Hindlimb muscle (tissue), 1 donor: ENCODE measurements around the gene MAZ. TPM values are rescaled to one million over a fixed set of nuclear protein-coding genes. Genes with fewer than 3 reads are reported as not detected.
"Not testable (repeated sequence)": the region's sequence is repeated elsewhere in the genome, so short reads cannot be mapped to it uniquely, and the experiment has no call there.

Experiments used
- DNase-seq: peaks from one replicate; pipeline ENCODE4 v3.0.0-alpha.2; 2013
- polyA plus RNA-seq: library from polyadenylated mRNA; unstranded; fragments of 120-200 nt; gene quantifications from one replicate; pipeline ENCODE4 v1.2.1, GENCODE V29; 2013; ENCODE audit not compliant: insufficient read length

Gene MAZ
- polyA plus RNA-seq, 1 donor: 270 TPM

GRCh38 chr16:29825145-29826044, 19.1 kb downstream of the MAZ start:
- no peak for DNase-seq

- DNase-seq: no peak
Measured at GRCh38 chr16:29826342-29826695, 20.0 kb downstream of the MAZ start.

GRCh38 chr16:29830774-29831173, 24.4 kb downstream of the MAZ start:
- DNase-seq: no peak

GRCh38 chr16:29831490-29831889, 25.2 kb downstream of the MAZ start:
- no peak for DNase-seq

GRCh38 chr16:29833219-29833618, 26.9 kb downstream of the MAZ start:
- DNase-seq: not testable (repeated sequence)

- no peak for DNase-seq
Measured at GRCh38 chr16:29834079-29834478, 27.8 kb downstream of the MAZ start.

- DNase-seq: no peak
Measured at GRCh38 chr16:29835926-29836325, 29.6 kb downstream of the MAZ start.

GRCh38 chr16:29836623-29837022, 30.3 kb downstream of the MAZ start:
- DNase-seq: no peak

- DNase-seq: no peak
Measured at GRCh38 chr16:29837841-29838240, 31.5 kb downstream of the MAZ start.

- no peak for DNase-seq
Measured at GRCh38 chr16:29839822-29840221, 33.5 kb downstream of the MAZ start.

GRCh38 chr16:29840240-29840639, 33.9 kb downstream of the MAZ start:
- DNase-seq: no peak

GRCh38 chr16:29841631-29842030, 35.3 kb downstream of the MAZ start:
- no peak for DNase-seq

GRCh38 chr16:29842732-29843346, 36.5 kb downstream of the MAZ start:
- DNase-seq: no peak

- DNase-seq: no peak
Measured at GRCh38 chr16:29843931-29844330, 37.6 kb downstream of the MAZ start.

- no peak for DNase-seq
Measured at GRCh38 chr16:29844575-29845331, 38.4 kb downstream of the MAZ start.

GRCh38 chr16:29845656-29846055, 39.3 kb downstream of the MAZ start:
- no peak for DNase-seq

GRCh38 chr16:29848420-29849297, 42.3 kb downstream of the MAZ start:
- DNase-seq: peak; percentile 57

- no peak for DNase-seq
Measured at GRCh38 chr16:29849505-29849904, 43.2 kb downstream of the MAZ start.

- DNase-seq: no peak
Measured at GRCh38 chr16:29850998-29851397, 44.7 kb downstream of the MAZ start.

- peak; percentile 42 for DNase-seq
Measured at GRCh38 chr16:29852654-29853053, 46.3 kb downstream of the MAZ start.

- no peak for DNase-seq
Measured at GRCh38 chr16:29854520-29855100, 48.3 kb downstream of the MAZ start.
